ENCODE results near the gene HPSE2.
A peak's percentile ranks its signal among the peaks of the same experiment; 100 is the strongest.

The HPSE2 gene

GRCh38 chr10:99236627-99237309 lies 1.1 kb upstream of the HPSE2 start:
- DNase-seq (ENCODE audit: extremely low read depth, low read depth): no peak

GRCh38 chr10:99234791-99235657 lies 628 bp downstream of the HPSE2 start:
- no peak for DNase-seq (ENCODE audit: extremely low read depth, low read depth)
- peak overlapping the region; percentile 41 for H3K4me3 ChIP-seq (replicated peaks; ENCODE audit: low read depth, low read length)
- no peak for TF ChIP-seq CTCF (IDR thresholded peaks at IDR 0.05; ENCODE audit: low read depth, low read length, missing control alignments)

More at GRCh38 chr10:99236627-99237309, 1.1 kb upstream of the HPSE2 start:
- no peak for TF ChIP-seq CTCF (IDR thresholded peaks at IDR 0.05; ENCODE audit: low read depth, low read length, missing control alignments)
- no peak overlapping the region for H3K4me3 ChIP-seq (replicated peaks; ENCODE audit: low read depth, low read length)

- H3K4me3 ChIP-seq (replicated peaks; ENCODE audit: low read depth, low read length): peak overlapping the region; percentile 41
Observed at GRCh38 chr10:99234041-99234790, 1.4 kb downstream of the HPSE2 start.

GRCh38 chr10:99233689-99234037 lies 2.0 kb downstream of the HPSE2 start:
- TF ChIP-seq CTCF (IDR thresholded peaks at IDR 0.05; ENCODE audit: low read depth, low read length, missing control alignments): no peak
- DNase-seq (ENCODE audit: extremely low read depth, low read depth): no peak
- H3K4me3 ChIP-seq (replicated peaks; ENCODE audit: low read depth, low read length): peak overlapping the region; percentile 41

More at GRCh38 chr10:99234041-99234790, 1.4 kb downstream of the HPSE2 start:
- no peak for TF ChIP-seq CTCF (IDR thresholded peaks at IDR 0.05; ENCODE audit: low read depth, low read length, missing control alignments)
- DNase-seq (ENCODE audit: extremely low read depth, low read depth): no peak

- DNase-seq (ENCODE audit: extremely low read depth, low read depth): no peak
- no peak overlapping the region for H3K4me3 ChIP-seq (replicated peaks; ENCODE audit: low read depth, low read length)
- TF ChIP-seq CTCF (IDR thresholded peaks at IDR 0.05; ENCODE audit: low read depth, low read length, missing control alignments): no peak
Observed at GRCh38 chr10:99233000-99233688, 2.5 kb downstream of the HPSE2 start.

GRCh38 chr10:99232360-99232999 lies 3.2 kb downstream of the HPSE2 start:
- H3K4me3 ChIP-seq (replicated peaks; ENCODE audit: low read depth, low read length): no peak overlapping the region
- no peak for DNase-seq (ENCODE audit: extremely low read depth, low read depth)
- TF ChIP-seq CTCF (IDR thresholded peaks at IDR 0.05; ENCODE audit: low read depth, low read length, missing control alignments): no peak

Measured in HFF-Myc (cell line).